Ramos (cell line): ENCODE results near the gene ETV3L.

ENCODE experiments used
- in situ Hi-C: fragments of 300-500 bp; cut with MboI; formaldehyde crosslinking; loops from one replicate; pipeline ENCODE4 v1.14.3; 2022; ENCODE audit warnings: low sequenced_read_pairs; ENCODE audit not compliant: unreplicated experiment

ETV3L gene

DNA sequence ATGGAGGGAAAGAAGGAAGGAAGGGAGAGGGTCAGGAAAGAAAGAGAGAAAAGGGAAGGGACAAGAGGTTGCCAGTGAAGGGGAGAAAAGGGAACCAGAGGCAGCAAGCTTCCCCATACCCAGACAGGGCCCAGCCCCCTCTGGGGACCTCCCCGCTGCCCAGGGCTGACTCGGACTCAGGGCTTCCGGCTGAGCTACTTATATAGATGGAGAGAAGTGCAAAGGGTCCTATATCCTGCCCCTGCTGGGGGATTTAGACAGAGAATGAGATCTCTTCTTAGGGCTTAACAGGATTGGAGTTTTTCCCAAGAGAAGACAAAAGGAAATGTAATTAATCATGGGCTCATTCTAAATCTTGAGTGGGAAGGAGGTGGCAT lies at the start of gene ETV3L:
ETV3L (minus strand) TSS at position 176 of the 377 bp plus-strand sequence. CDS start 285 bp downstream, outside the sequence.
- in situ Hi-C loops, result no loop called here

DNA sequence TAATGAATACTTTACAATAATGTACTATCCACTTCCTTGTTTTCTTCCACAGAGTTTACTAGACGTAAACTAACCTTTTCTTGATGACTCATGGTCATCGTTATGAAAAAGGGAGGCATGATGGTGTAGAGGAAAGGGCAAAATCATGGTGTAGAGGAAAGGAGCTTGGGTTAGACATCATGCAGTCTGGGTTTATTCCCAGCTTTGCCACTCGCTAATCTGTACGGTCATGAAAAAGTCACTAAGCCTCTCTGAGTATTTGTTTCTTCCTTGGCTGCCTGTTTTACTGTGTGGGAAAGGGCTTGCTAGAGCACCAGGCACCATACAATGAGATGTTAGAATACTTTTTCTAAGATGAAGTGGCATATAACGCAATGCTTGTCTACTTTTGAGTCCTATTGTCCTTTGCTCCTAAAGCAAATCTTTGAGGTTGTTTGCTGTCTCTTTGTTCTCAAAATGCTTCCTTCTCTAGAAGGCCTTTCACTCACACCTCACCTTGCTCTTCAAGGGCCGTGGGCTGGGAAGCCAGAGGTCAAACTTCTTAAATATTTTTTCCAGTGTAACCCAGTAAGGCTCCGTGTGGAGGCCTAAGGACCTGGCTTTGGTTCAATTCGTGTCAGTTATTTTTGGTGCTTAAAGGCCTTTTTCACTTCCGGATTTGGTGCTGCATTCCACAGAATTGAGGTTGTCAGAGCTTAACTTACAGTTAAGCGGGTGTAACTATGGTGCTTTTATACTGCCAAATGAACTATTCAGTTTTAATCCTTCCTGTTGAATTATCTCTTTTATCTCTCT lies 48.5 kb upstream of the ETV3L start:
- in situ Hi-C loops, result no loop called here

GRCh38 chr1:157147037-157147436 lies 47.4 kb upstream of the ETV3L start:
- in situ Hi-C loops, result no loop called here

DNA sequence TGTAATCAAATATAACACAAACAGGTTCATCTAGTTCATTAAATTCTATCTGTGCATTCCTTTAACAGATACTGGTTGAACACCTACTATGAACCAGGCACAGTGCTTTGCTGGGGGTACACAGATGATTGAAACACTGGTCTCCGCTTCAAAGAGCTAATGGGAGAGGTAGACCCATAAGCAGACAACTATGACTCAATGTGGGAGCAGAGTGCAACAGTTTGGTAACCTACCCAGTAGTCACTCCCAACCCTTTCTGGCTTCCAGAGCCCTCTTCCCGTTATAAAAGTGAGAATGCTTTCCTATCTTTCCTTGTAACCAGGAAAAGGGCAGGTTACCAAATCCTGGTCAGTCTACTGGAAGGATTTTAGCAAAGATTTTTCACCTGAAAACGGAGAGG lies 46.6 kb upstream of the ETV3L start:
- in situ Hi-C loops, result no loop called here

DNA sequence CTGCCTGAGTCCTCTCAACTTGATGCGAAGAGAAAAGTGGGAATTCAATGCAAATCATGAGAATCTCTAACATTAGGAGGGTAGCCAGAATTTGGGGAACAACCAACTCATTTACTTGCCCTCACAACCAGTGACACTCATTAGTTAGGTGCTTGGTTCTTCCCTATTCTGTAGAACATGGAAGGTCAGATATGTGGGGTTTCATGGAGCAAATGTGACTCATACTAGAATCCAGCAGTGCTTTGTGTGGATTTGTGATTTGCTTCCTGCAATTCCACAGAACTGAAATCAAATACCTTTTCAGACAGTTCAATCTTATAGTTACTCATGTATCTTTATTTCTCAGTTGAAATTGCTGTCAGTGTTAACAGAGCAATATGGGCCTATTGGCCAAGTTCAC lies 45.5 kb upstream of the ETV3L start:
- in situ Hi-C loops, result no loop called here

DNA sequence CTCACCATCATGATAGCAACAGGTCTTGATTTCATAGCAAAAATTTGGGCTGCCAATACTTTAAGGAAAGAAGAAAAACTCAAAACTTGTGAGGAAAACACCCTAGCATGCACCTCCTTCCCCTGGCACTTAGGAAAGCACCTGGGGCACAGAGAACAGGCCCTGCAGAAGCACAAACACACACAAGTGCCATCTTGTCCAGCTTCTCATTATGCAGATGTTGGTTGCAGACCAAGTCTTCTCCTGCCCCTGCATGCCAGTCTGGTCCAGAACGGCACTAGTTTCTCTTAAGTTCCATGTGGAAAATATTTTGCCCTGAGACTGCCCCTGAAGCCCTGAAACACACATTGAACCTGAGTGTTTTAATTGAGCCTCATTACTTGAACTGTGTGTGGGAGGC lies 44.9 kb upstream of the ETV3L start:
- in situ Hi-C loops, result no loop called here

DNA sequence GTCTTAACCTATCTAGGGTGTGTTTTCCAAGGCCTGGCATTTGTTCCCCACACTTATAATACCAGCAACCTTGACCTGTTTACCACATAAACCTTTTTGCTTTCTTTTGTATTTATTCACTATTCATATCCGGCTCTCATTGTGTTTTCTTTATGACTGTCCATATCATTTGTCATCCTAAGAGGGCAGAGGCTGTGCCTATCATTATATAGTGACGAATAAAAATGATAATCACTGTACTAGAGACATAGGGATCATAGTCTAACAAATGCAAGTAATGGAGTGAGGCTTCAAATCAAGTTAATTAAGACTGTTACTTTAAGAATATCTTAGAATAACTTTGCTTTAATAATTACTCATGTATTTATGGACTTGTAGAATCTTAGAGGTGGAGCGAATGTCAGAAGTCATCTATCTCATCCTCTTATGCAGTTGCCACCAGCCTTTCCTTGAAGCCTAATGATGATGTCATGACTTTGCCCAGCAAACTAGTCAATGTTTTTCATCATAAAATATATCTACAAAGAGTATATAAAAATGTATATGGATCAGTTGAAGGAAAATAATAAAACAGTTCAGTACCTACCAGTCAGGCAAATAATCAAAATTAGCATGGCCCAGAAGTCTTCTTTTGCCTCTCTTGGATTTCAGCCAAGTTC lies 43.3 kb upstream of the ETV3L start:
- in situ Hi-C loops, result no loop called here

DNA sequence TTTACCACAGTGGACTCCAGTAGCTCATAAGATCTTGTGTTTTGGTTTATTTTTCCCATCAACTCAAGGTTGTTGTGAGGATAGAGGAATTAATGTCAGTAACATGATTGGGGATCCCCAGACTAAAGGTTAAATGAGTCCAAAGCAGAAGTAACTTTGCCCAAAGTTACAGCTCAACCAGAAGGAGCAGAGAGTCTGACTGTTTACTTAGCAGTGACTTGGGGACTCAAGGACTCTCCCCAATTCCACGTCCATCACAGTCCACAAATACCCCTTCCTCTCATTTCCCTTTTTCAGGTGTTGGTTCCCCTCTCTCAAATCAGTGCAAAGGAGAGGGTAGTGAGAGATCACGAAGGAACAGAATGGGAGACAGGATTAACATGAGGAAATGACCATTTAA lies 42.6 kb upstream of the ETV3L start:
- in situ Hi-C loops, result no loop called here

GRCh38 chr1:157141212-157141855 lies 41.7 kb upstream of the ETV3L start:
- in situ Hi-C loops, result no loop called here

- in situ Hi-C loops, result no loop called here
These were observed 40.5 kb upstream of the ETV3L start for GRCh38 chr1:157140063-157140588.

DNA sequence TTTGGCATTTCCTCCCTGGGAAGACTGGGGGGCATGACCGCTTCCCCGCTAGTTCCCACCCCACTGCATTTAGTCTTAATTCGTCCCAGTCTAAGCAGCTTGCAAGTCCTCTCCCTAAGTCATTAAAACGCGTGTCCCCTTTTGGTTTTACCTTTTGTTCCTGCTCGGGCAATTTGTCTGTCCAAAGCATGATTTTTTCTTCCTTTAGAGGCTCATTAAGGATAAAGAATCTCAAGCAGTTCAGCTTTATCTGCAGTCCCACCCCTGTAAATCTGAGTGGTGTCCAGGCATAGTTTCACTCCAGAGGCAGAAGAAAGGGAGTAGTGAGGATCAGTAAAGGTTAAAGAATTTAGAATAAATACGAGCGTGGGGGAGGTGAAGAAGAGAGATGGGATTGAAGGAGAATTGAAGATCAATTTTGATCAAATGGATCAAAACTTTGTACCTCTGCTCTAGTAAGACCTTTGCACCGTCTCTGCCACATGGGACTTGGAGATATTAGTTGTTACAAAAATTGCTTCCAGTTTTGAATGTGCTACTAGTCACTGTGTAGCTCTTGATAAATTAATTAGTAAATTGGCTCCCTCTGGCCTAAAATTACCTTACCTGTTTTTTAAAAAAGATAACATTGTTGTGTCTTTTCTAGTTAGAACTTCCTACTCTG lies 39.6 kb upstream of the ETV3L start:
- in situ Hi-C loops, result no loop called here

GRCh38 chr1:157138220-157139051 lies 38.8 kb upstream of the ETV3L start, which contains the start of gene ETV3:
Gene ETV3, minus strand, starts transcription at chr1:157138395. Its CDS starts 2,043 bp downstream, at chr1:157136352.
- in situ Hi-C loops, result no loop called here

GRCh38 chr1:157137408-157138219 lies 38.0 kb upstream of the ETV3L start:
- in situ Hi-C loops, result no loop called here

- in situ Hi-C loops, result no loop called here
These were observed 37.4 kb upstream of the ETV3L start for GRCh38 chr1:157137046-157137407.

- in situ Hi-C loops, result no loop called here
These were observed 36.5 kb upstream of the ETV3L start for GRCh38 chr1:157136133-157136532.

DNA sequence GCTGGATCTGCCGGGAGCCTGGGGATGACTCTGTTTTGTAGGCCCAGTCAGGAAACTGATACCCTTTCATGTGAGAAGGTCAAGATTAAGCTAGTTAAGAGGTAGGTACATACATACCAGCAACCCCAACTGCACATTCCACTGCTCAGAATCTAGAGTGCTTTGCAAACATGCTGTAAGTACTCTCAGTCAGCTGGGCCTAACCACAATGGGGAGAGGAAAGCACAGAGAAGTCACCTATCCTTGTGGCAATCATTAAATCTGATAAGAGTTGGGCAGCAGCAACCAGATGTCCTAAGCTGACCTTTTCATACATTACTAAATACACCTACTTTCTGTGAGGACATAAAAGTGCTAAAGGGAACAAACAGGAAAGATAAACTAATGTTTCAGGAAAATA lies 36.0 kb upstream of the ETV3L start:
- in situ Hi-C loops, result no loop called here

GRCh38 chr1:157135070-157135469 lies 35.5 kb upstream of the ETV3L start:
- in situ Hi-C loops, result no loop called here

GRCh38 chr1:157134442-157134841 lies 34.8 kb upstream of the ETV3L start:
- in situ Hi-C loops, result no loop called here

DNA sequence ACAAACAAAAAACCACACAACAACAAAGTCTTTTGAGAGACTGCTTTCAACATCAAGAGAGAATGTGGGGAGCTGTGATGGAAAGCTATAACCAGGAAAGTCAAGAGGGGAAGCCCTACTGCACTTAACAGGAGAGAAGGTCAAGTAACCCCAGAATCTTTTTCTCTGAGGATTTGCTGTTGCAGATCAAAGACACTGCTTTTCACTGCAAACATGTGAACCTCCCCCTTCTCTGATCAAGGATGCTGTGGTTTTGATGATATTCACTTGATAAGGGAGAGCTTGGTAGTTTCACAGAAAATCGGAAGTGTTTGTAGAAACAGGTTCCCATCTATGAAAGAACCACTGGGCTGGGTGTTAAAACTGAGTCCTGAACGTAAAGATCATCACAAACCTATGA lies 33.8 kb upstream of the ETV3L start:
- in situ Hi-C loops, result no loop called here
